Astrocyte of the cerebellum (primary cell): ENCODE results near the gene TMCC2.

ENCODE experiments used
- DNase-seq: peaks from one replicate; pipeline ENCODE4 v3.0.0-alpha.2; 2011; ENCODE audit warnings: low read depth
- H3K4me3 ChIP-seq: 2 replicates; pipeline ENCODE4 v1.5.1; 2011; ENCODE audit warnings: mild to moderate bottlenecking, low read depth, low read length, moderate library complexity
- in situ Hi-C: cut with HindIII; loops from 2 replicates; pipeline ENCODE4 v1.10.0; 2017; ENCODE audit warnings: low sequenced_read_pairs
- TF ChIP-seq, protein P1 (sequence below): IDR thresholded peaks from 2 replicates; pipeline ENCODE4 v1.5.1; 2012; ENCODE audit warnings: low read length, low read depth, moderate library complexity, mild to moderate bottlenecking; ENCODE audit errors: missing control alignments

TMCC2 gene

DNA sequence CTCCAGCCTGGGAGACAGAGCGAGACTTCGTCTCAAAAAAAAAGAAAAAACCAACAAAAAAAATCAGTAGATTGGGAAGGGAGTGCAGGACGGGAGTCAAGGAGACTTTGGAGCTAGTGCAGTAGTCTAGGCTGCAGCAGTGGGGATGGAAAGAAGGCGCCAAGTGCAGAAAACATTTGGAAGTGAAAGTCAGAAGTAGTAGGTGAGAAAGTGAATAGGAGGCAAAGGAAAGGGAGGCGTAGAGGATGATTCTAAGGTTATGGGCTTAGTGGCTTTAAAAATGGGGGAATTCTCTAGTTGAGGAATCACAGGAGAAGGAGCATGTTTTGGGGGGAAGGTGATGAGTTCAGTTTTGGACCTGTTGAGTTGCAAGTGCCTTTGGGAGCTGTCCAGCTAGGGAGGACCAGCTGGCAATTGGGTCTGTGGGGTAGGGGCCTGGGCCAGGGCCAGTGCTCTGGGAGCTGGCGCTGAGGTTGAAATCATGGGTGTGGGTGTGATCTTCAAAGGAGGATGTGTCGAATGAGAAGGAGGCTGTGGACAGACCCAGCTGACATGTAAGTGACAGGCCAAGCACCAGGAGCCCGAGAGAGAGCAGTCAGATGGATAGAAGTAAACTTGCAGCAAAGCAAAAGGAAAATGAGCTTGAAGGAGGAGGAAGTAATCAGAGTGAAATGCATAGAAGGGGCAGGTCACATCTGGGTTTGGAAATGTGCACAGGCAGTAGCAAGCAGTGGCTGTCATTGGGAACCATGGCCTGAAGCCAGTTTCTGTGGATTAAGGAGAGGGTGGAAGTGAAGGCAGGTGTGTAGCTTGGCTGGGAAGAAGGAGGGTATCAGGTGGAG lies 15.8 kb downstream of the TMCC2 start:
- in situ Hi-C loops = no loop called here
- no peak for DNase-seq
- TF ChIP-seq, protein P1, sequence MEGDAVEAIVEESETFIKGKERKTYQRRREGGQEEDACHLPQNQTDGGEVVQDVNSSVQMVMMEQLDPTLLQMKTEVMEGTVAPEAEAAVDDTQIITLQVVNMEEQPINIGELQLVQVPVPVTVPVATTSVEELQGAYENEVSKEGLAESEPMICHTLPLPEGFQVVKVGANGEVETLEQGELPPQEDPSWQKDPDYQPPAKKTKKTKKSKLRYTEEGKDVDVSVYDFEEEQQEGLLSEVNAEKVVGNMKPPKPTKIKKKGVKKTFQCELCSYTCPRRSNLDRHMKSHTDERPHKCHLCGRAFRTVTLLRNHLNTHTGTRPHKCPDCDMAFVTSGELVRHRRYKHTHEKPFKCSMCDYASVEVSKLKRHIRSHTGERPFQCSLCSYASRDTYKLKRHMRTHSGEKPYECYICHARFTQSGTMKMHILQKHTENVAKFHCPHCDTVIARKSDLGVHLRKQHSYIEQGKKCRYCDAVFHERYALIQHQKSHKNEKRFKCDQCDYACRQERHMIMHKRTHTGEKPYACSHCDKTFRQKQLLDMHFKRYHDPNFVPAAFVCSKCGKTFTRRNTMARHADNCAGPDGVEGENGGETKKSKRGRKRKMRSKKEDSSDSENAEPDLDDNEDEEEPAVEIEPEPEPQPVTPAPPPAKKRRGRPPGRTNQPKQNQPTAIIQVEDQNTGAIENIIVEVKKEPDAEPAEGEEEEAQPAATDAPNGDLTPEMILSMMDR = no peak
- no peak overlapping the region for H3K4me3 ChIP-seq

DNA sequence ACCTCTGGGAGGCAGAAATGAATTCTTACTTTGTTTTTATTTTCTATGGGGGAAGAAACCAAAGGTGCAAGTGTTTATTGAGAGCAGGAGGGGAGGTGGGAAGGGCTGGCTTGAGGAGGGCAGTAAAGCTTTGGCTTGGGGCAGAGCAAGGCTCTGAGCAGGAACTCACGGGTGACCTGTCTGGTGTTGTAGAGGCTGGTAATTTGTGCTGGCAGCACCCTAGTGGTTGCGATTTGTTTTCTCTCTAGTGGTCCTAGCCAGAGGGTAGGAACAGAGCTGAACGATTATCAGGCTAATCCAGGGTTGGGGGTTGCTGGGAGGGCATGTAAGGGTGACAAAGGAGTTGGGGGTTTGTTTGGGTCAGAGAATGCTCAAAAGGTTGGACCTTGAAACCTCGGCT lies 16.6 kb downstream of the TMCC2 start:
- DNase-seq = no peak
- in situ Hi-C loops = no loop called here
- no peak overlapping the region for H3K4me3 ChIP-seq
- TF ChIP-seq, protein P1 = no peak

DNA sequence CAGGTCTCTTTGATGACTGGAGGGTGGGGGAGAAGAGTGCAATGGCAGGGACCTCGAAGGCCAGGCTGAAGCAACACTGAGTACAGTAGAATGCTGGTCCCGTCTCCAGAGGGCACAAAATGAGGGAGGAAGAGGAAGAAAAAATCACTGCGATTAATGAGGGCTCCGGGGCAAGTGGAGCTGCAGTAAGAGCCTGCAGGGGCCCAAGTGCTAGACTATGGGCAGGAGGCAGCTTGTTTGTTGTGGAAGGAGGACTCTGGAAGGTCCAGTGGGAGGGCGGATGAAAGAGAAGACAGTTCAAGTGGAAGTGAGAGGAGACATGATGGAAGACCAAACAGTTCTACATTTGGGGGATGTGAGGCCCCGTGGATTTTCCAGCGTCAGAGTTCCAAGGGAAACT lies 17.4 kb downstream of the TMCC2 start:
- no peak for DNase-seq
- TF ChIP-seq, protein P1 = no peak
- no peak overlapping the region for H3K4me3 ChIP-seq
- in situ Hi-C loops = no loop called here

DNA sequence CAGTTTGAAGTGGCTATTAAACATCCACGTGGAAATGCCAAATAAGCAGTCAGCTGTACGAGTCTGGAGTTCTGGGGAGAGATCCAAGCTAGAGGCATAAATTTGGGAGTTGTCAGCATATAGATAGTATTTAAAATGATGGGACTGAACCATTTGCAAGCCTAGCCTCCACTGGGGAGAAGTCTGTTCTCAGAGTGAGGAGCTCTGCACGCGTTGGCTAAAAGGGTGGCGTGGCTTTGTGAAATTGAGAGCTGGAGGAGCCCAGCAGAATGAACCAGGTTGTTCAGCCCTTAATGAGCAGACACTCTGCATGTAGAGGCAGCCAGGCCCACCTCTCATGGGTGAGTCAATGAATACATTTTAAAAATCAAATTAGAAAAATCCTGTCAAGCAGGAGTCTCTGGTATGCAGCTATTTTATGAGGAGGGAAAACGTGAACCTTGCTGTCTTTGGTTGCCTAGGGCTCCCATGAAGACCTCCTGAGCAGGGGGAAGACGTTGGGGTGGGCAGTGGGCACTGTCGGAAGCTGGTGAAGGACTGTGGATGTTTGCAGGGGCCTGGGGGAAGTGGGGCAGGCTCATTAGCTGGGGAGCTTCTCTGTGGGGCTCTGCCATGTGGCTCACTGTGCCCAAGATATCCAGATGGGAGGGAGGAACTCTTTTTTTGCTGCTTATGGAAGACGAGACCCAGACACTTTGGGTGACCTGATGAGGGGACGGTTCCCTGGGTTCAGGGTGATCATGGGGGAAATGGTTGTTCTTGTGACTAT lies 18.8 kb downstream of the TMCC2 start:
- no peak for DNase-seq
- in situ Hi-C loops = no loop called here

DNA sequence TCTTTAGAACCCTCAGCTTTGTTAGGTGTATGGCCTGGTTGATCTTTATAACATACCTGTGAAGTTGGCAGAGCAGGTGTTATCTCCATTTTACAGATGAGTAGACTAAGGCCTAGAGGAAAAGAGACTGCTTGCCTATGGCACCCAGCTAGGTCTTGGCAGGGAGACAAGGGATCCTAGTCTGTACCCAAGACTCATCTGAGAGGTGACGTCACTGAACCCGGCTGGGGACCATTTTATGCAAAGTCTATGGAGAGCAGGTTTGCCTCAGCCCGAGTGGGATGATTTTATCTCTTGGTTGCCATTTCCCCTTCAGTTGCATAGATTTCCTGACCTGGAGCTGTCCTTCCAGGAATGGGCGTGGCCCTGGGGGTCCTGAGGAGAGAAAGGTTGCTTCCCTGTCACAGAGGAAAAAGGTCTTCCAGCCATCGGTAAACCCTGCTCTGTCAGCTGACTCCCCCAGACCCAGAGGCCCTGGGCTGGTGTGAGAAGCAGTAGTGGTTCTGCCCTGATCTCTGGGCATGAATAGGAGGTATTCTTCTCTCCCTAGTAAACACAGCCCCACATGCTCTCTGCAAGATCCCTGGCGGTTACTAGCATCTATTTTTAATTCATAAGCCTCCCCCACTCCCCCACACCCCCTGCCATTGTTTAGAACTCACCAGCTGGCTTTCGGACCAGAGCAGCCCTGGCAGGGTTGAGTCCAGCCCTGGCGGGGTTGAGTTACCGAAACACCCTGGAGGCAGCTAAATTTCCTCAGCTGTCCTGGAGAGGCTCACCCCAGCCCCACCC lies 19.6 kb downstream of the TMCC2 start:
- no peak for DNase-seq
- in situ Hi-C loops = no loop called here
- TF ChIP-seq, protein P1 = no peak
- no peak overlapping the region for H3K4me3 ChIP-seq

More for the DNA sequence above, 18.8 kb downstream of the TMCC2 start:
- TF ChIP-seq, protein P1 = no peak
- H3K4me3 ChIP-seq = no peak overlapping the region
